Right lobe of liver (tissue), 6 donors: ENCODE data around the gene ZBTB2. TPM values are rescaled to one million over a fixed set of nuclear protein-coding genes. Genes with fewer than 3 reads are reported as not detected.

Experiments
- ATAC-seq, 4 donors: fragments of 200-7000 bp; cut with Tn5 transposase; one replicate each; pipeline ENCODE4 v1.9.1; 2020; ENCODE audit warnings: mild to moderate bottlenecking in 4 of 4, moderate library complexity in 4 of 4
- DNase-seq, 3 donors: peaks; one replicate each; pipeline ENCODE4 v3.0.0-alpha.2; 2020
- H3K27ac ChIP-seq, 3 donors: fragments of 200-600 bp; one replicate each; pipeline ENCODE4 v1.8.0; 2022
- H3K27me3 ChIP-seq, 2 donors: fragments of 200-600 bp; one replicate each; pipeline ENCODE4 v1.8.0; 2022
- H3K36me3 ChIP-seq, 4 donors: fragments of 200-600 bp; sonication (generic) in 1 of 4; one replicate each; pipeline versions ENCODE4 v1.5.1 to v1.8.0; 2017 to 2022; ENCODE audit warnings: control low read depth in 1 of 4
- H3K4me1 ChIP-seq, 4 donors: fragments of 200-600 bp; sonication (generic) in 1 of 4; one replicate each; pipeline versions ENCODE4 v1.5.1 to v1.8.0; 2017 to 2022; ENCODE audit warnings: control low read depth in 1 of 4
- H3K4me3 ChIP-seq, 3 donors: fragments of 200-600 bp; one replicate each; pipeline ENCODE4 v1.8.0; 2022
- H3K9me3 ChIP-seq, 4 donors: fragments of 200-600 bp; sonication (generic) in 1 of 4; one replicate each; pipeline versions ENCODE4 v1.5.1 to v1.8.0; 2017 to 2022; ENCODE audit warnings: control low read depth in 1 of 4
- CTCF ChIP-seq, 4 donors: fragments of 200-600 bp in 3 of 4; fragments of 450-650 bp in 1 of 4; IDR thresholded peaks; one replicate each; pipeline versions ENCODE4 v1.5.1 to v1.8.0; 2016 to 2022; ENCODE audit warnings: antibody characterized with exemption in 4 of 4, mild to moderate bottlenecking in 2 of 4
- POLR2A ChIP-seq: fragments of 450-650 bp; IDR thresholded peaks from one replicate; pipeline ENCODE4 v1.6.1; 2017; ENCODE audit warnings: antibody characterized with exemption, mild to moderate bottlenecking
- WGBS: methylation state at CpG from one replicate; pipeline ENCODE4 v1.1.6; 2018; ENCODE audit warnings: low coverage, low lambda C conversion rate; ENCODE audit not compliant: insufficient coverage; ENCODE audit errors: missing lambda C conversion rate; 5-methylcytosine and 5-hydroxymethylcytosine counted together
- intact Hi-C, 2 donors: fragments of 100-400 bp; cut with DNase I; formaldehyde crosslinking; loops; one replicate each; pipeline versions ENCODE4 v1.11.2 to v1.14.1; 2022
- total RNA-seq, 6 experiments: library from RNA; depleted of rRNA in 2 of 6; stranded (reverse); fragments of >200 nt in 2 of 6; fragmentation: NEBNext Ultra II Directional in 3 of 6; extraction: Animal tissue kit (Norgen Biotek cat#: 25700) in 3 of 6; gene quantifications; one replicate each; pipeline versions ENCODE4 v1.1.0 to v1.2.4, GENCODE V29; 2016 to 2023
- donor health status: DM: no; HTN: yes; CAD: no.
- donor health status: DM: no; HTN: no; CAD: no.
- donor health status: DM: no; HTN: no; CAD: no.
- donor health status: DM: no; HTN: yes; CAD: no.
- donor health status: DM: no; HTN: yes; CAD: no.

Gene ZBTB2
- total RNA-seq, 6 experiments from 2014 or later, result 3.2 to 6.0 (median 4.5) TPM

GRCh38 chr6:151412909-151413308 is 21.6 kb upstream of the ZBTB2 start:
- H3K36me3 ChIP-seq, result peaks cover 0 to 58% (median 5%) of the 10 kb centered on the region in 4 donors
- TF ChIP-seq POLR2A, result no peak
- TF ChIP-seq CTCF (IDR thresholded peaks at IDR 0.05), result no peak
- no peaks in the 10 kb centered on the region for H3K4me1 ChIP-seq
- intact Hi-C loops, result no loop called here
- H3K4me3 ChIP-seq, result no peak overlapping the region
- DNase-seq, result no peak
- ATAC-seq, result peak in 2 of 4 donors; percentile 25 to 29
- no peak overlapping the region for H3K27ac ChIP-seq
- whole genome bisulfite sequencing, result 57% methylated on average over 1 of the region's 3 CpGs
- H3K27me3 ChIP-seq, result no peaks in the 10 kb centered on the region
- no peaks in the 10 kb centered on the region for H3K9me3 ChIP-seq

GRCh38 chr6:151409679-151410078 is 18.3 kb upstream of the ZBTB2 start:
- no peak overlapping the region for H3K27ac ChIP-seq
- DNase-seq (no peak), ATAC-seq (no peak)
- no peak overlapping the region for H3K4me3 ChIP-seq
- H3K9me3 ChIP-seq, result no peaks in the 10 kb centered on the region
- H3K36me3 ChIP-seq, result peaks cover 0 to 40% (median 6%) of the 10 kb centered on the region in 4 donors
- no peaks in the 10 kb centered on the region for H3K27me3 ChIP-seq
- intact Hi-C loops, result no loop called here
- TF ChIP-seq POLR2A (no peak), CTCF (IDR thresholded peaks at IDR 0.05) (no peak)
- no peaks in the 10 kb centered on the region for H3K4me1 ChIP-seq
- whole genome bisulfite sequencing, result 92% methylated on average over 7 of the region's 7 CpGs

- WGBS, result 84% methylated on average over 2 of the region's 2 CpGs
- TF ChIP-seq POLR2A (no peak), CTCF (IDR thresholded peaks at IDR 0.05) (no peak)
- Histone ChIP-seq H3K27ac (no peak overlapping the region), H3K27me3 (no peaks in the 10 kb centered on the region), H3K4me3 (no peak overlapping the region), H3K36me3 (peaks cover 0 to 36% (median 8%) of the 10 kb centered on the region in 4 donors), H3K9me3 (no peaks in the 10 kb centered on the region), H3K4me1 (no peaks in the 10 kb centered on the region)
- intact Hi-C loops, result no loop called here
- ATAC-seq (no peak), DNase-seq (no peak)
These were observed 17.9 kb upstream of the ZBTB2 start for GRCh38 chr6:151409260-151409659.

- Histone ChIP-seq H3K9me3 (no peaks in the 10 kb centered on the region), H3K27ac (no peak overlapping the region), H3K4me1 (no peaks in the 10 kb centered on the region), H3K27me3 (no peaks in the 10 kb centered on the region), H3K4me3 (no peak overlapping the region), H3K36me3 (peaks cover 0 to 33% (median 8%) of the 10 kb centered on the region in 4 donors)
- WGBS, result 83% methylated on average over 2 of the region's 2 CpGs
- peak in 3 of 4 donors; percentile 33 to 62 (median 34) for ATAC-seq
- no peak for DNase-seq
- intact Hi-C loops, result no loop called here
- TF ChIP-seq CTCF (IDR thresholded peaks at IDR 0.05) (no peak), POLR2A (no peak)
These were observed 17.5 kb upstream of the ZBTB2 start for GRCh38 chr6:151408858-151409257.

- WGBS, result 87% methylated on average over 3 of the region's 4 CpGs
- no peak for ATAC-seq
These were observed 12.6 kb upstream of the ZBTB2 start for GRCh38 chr6:151403919-151404308.

More at GRCh38 chr6:151403919-151404308, 12.6 kb upstream of the ZBTB2 start:
- TF ChIP-seq POLR2A (no peak), CTCF (IDR thresholded peaks at IDR 0.05) (no peak)
- Histone ChIP-seq H3K27ac (no peak overlapping the region), H3K9me3 (no peaks in the 10 kb centered on the region), H3K27me3 (no peaks in the 10 kb centered on the region), H3K36me3 (peaks cover 0 to 14% (median 4%) of the 10 kb centered on the region in 4 donors), H3K4me3 (no peak overlapping the region), H3K4me1 (peaks cover 0 to 15% (median 2%) of the 10 kb centered on the region in 4 donors)
- intact Hi-C loops, result no loop called here
- DNase-seq, result no peak
